Body of pancreas (tissue), 4 donors: Measurements from ENCODE around the gene NR1H4. TPM values are rescaled to one million over a fixed set of nuclear protein-coding genes. Genes with fewer than 3 reads are reported as not detected.
"Not testable (repeated sequence)": the region's sequence is repeated elsewhere in the genome, so short reads cannot be mapped to it uniquely, and the experiment has no call there.

ENCODE experiments used
- ATAC-seq: fragments of 150-250 bp; one replicate; pipeline ENCODE4 v1.9.1; 2016
- DNase-seq, 4 donors: peaks; one replicate each; pipeline ENCODE4 v3.0.0-alpha.2; 2019
- H3K27ac ChIP-seq, 4 donors: fragments of 200-600 bp; sonication (generic); 1 replicate in 3 of 4; 2 replicates in 1 of 4; pipeline versions ENCODE4 v1.5.1 to v1.6.1; 2016 to 2019; ENCODE audit warnings: mild to moderate bottlenecking in 1 of 4, mixed read lengths in 1 of 4, moderate library complexity in 1 of 4
- H3K27me3 ChIP-seq, 2 donors: fragments of 200-600 bp; sonication (generic); one replicate each; pipeline ENCODE4 v1.6.0; 2016; ENCODE audit warnings: mild to moderate bottlenecking in 1 of 2
- H3K36me3 ChIP-seq, 2 donors: fragments of 200-600 bp; sonication (generic); replicated peaks in 1 of 2; 2 replicates each; pipeline ENCODE4 v1.5.1; 2016; ENCODE audit warnings: low read depth in 2 of 2; ENCODE audit not compliant: insufficient read depth in 1 of 2
- H3K4me1 ChIP-seq: fragments of 200-600 bp; sonication (generic); one replicate; pipeline ENCODE4 v1.6.0; 2016
- H3K4me3 ChIP-seq, 2 donors: fragments of 200-600 bp; sonication (generic); 1 replicate in 1 of 2; 2 replicates in 1 of 2; pipeline ENCODE4 v1.5.1; 2016 to 2019
- H3K9me3 ChIP-seq, 3 donors: fragments of 200-600 bp; sonication (generic); 1 replicate in 2 of 3; 2 replicates in 1 of 3; pipeline ENCODE4 v1.5.1; 2016
- CTCF ChIP-seq, 7 experiments: fragments of 450-650 bp in 4 of 7; fragments of 200-600 bp in 3 of 7; sonication (generic) in 3 of 7; IDR thresholded peaks; one replicate each; pipeline ENCODE4 v1.5.1; 2016 to 2019; ENCODE audit warnings: antibody characterized with exemption in 7 of 7
- POLR2A ChIP-seq, 3 donors: fragments of 450-650 bp; IDR thresholded peaks; one replicate each; pipeline ENCODE4 v1.6.1; 2016; ENCODE audit warnings: antibody characterized with exemption in 3 of 3, mild to moderate bottlenecking in 2 of 3
- WGBS, 2 donors: methylation state at CpG; one replicate each; pipeline ENCODE4 v1.1.5; 2017; 5-methylcytosine and 5-hydroxymethylcytosine counted together
- intact Hi-C: fragments of 100-400 bp; cut with DNase I; formaldehyde crosslinking; loops from one replicate; pipeline ENCODE4 v1.15.1; 2023
- small RNA-seq: library from RNA; depleted of rRNA; stranded (forward); fragments of <200 nt; gene quantifications from one replicate; pipeline ENCODE3, GENCODE V24; 2016
- total RNA-seq, 2 donors: library from RNA; depleted of rRNA; stranded (reverse); fragments of >200 nt; gene quantifications; one replicate each; pipeline ENCODE4 v1.1.0, GENCODE V29; 2016

The NR1H4 gene
- total RNA-seq, 2 donors from 2014 or later, result 1.3 to 2.9 TPM

GRCh38 chr12:100601626-100602025 lies 128.0 kb downstream of the NR1H4 start:
- Histone ChIP-seq H3K36me3 (no peaks in the 10 kb centered on the region), H3K4me1 (peaks cover 7% of the 10 kb centered on the region), H3K27ac (no peak overlapping the region), H3K27me3 (no peaks in the 10 kb centered on the region), H3K4me3 (no peak overlapping the region), H3K9me3 (no peaks in the 10 kb centered on the region)
- WGBS, 2 donors, result 17 to 18% methylated on average over 1 of the region's 1 CpG
- ATAC-seq (no peak), DNase-seq (no peak)
- intact Hi-C loops, result no loop called here
- no peak for TF ChIP-seq POLR2A (IDR thresholded peaks at IDR 0.05)
- TF ChIP-seq CTCF (IDR thresholded peaks at IDR 0.05), result no peak

- intact Hi-C loops, H3K4me3 ChIP-seq, DNase-seq, H3K4me1 ChIP-seq, H3K36me3 ChIP-seq, H3K9me3 ChIP-seq, H3K27me3 ChIP-seq, ATAC-seq, H3K27ac ChIP-seq: not testable (repeated sequence)
- 31 to 61% methylated on average over 1 of the region's 1 CpG for WGBS, 2 donors
These were observed 129.3 kb downstream of the NR1H4 start for GRCh38 chr12:100602997-100603396.

- intact Hi-C loops, result no loop called here
- Histone ChIP-seq H3K27ac (no peak overlapping the region), H3K36me3 (no peaks in the 10 kb centered on the region), H3K4me1 (no peaks in the 10 kb centered on the region), H3K27me3 (no peaks in the 10 kb centered on the region), H3K4me3 (no peak overlapping the region), H3K9me3 (no peaks in the 10 kb centered on the region)
- no peak for TF ChIP-seq CTCF (IDR thresholded peaks at IDR 0.05)
- TF ChIP-seq POLR2A (IDR thresholded peaks at IDR 0.05), result no peak
- 93 to 100% methylated on average over 1 of the region's 1 CpG for WGBS, 2 donors
- ATAC-seq (no peak), DNase-seq (peak in 2 of 4 donors; percentile 13 to 21)
These were observed 135.1 kb downstream of the NR1H4 start for GRCh38 chr12:100608776-100609175.

- no peak for DNase-seq
- Histone ChIP-seq H3K27ac (no peak overlapping the region), H3K4me3 (no peak overlapping the region), H3K4me1 (no peaks in the 10 kb centered on the region), H3K36me3 (no peaks in the 10 kb centered on the region), H3K27me3 (no peaks in the 10 kb centered on the region), H3K9me3 (no peaks in the 10 kb centered on the region)
- 84 to 89% methylated on average over 4 of the region's 4 CpGs for WGBS, 2 donors
- TF ChIP-seq CTCF (IDR thresholded peaks at IDR 0.05), result no peak
- no peak for TF ChIP-seq POLR2A (IDR thresholded peaks at IDR 0.05)
- intact Hi-C loops, result no loop called here
- ATAC-seq, result no peak
These were observed 137.2 kb downstream of the NR1H4 start for GRCh38 chr12:100610666-100611430.

GRCh38 chr12:100612606-100613005 lies 138.9 kb downstream of the NR1H4 start:
- H3K36me3 ChIP-seq, result no peaks in the 10 kb centered on the region
- H3K4me1 ChIP-seq, result no peaks in the 10 kb centered on the region
- H3K9me3 ChIP-seq, result no peaks in the 10 kb centered on the region
- no peak for TF ChIP-seq POLR2A (IDR thresholded peaks at IDR 0.05)
- H3K4me3 ChIP-seq, result no peak overlapping the region
- no peak overlapping the region for H3K27ac ChIP-seq
- ATAC-seq (no peak), DNase-seq (no peak)
- no peaks in the 10 kb centered on the region for H3K27me3 ChIP-seq
- intact Hi-C loops, result no loop called here
- 95% methylated on average over 3 of the region's 3 CpGs for WGBS, 2 donors

Small RNA genes within 50 kb of the gene (small RNA-seq; reads per million reads assigned to genes)
- gene AC010200.2, result not detected

Other genes with a start within 250 kb of the NR1H4 start
- 1 to 10 TPM in 1 of 2 donors, not detected in 1; 2.1 TPM for gene DEPDC4, start 206.8 kb upstream of the NR1H4 start, total RNA-seq
- 10 to 100 TPM; 13.8 to 23.1 TPM for gene SCYL2, start 206.7 kb upstream of the NR1H4 start, total RNA-seq
- not detected for gene SLC17A8, start 116.8 kb upstream of the NR1H4 start, total RNA-seq
- gene GAS2L3, start 99.8 kb downstream of the NR1H4 start, total RNA-seq, result 1 to 10 TPM; 2.1 to 2.3 TPM